ENCODE results near the gene LBX1. TPM values are rescaled to one million over a fixed set of nuclear protein-coding genes. Genes with fewer than 3 reads are reported as not detected.

The LBX1 gene
- total RNA-seq, 1 donor from 2014 or later = not detected

- H3K4me1 ChIP-seq = peaks cover 66% of the 10 kb centered on the region
- intact Hi-C loops (cut with DNase I) = loop anchor here (5.0 kb wide), 1 partner anchor 70 kb away; no protein-coding TSS in a partner anchor
- DNase-seq (ENCODE audit: extremely low spot score in 2 of 2) = no peak
- H3K4me3 ChIP-seq = peak overlapping the region in 1 of 2 donors; percentile 17
- H3K27me3 ChIP-seq = peaks cover 55% of the 10 kb centered on the region
- TF ChIP-seq POLR2A (IDR thresholded peaks at IDR 0.05) (no peak), CTCF (IDR thresholded peaks at IDR 0.05) (no peak), POLR2AphosphoS5 (IDR thresholded peaks at IDR 0.05; ENCODE audit: insufficient read depth in 1 of 2, low read depth in 1 of 2) (no peak)
- no peaks in the 10 kb centered on the region for H3K9me3 ChIP-seq
- H3K27ac ChIP-seq = no peak overlapping the region
- H3K36me3 ChIP-seq = no peaks in the 10 kb centered on the region
Observed at GRCh38 chr10:101221963-101222531, 7.2 kb downstream of the LBX1 start.

- Histone ChIP-seq H3K9me3 (no peaks in the 10 kb centered on the region), H3K27me3 (peaks cover 50% of the 10 kb centered on the region), H3K36me3 (no peaks in the 10 kb centered on the region), H3K4me1 (peaks cover 66% of the 10 kb centered on the region), H3K27ac (no peak overlapping the region), H3K4me3 (no peak overlapping the region)
- intact Hi-C loops (cut with DNase I) = loop anchor here (5.0 kb wide), 1 partner anchor 71 kb away; no protein-coding TSS in a partner anchor
- no peak for DNase-seq (ENCODE audit: extremely low spot score in 2 of 2)
- peak in 1 of 2 donors; percentile 22 for TF ChIP-seq POLR2AphosphoS5 (IDR thresholded peaks at IDR 0.05; ENCODE audit: insufficient read depth in 1 of 2, low read depth in 1 of 2)
- no peak for TF ChIP-seq POLR2A (IDR thresholded peaks at IDR 0.05)
- TF ChIP-seq CTCF (IDR thresholded peaks at IDR 0.05) = no peak
Observed at GRCh38 chr10:101221549-101221948, 7.7 kb downstream of the LBX1 start.

GRCh38 chr10:101219946-101220451, 9.3 kb downstream of the LBX1 start:
- Histone ChIP-seq H3K27ac (no peak overlapping the region), H3K9me3 (no peaks in the 10 kb centered on the region), H3K4me3 (no peak overlapping the region), H3K4me1 (peaks cover 66% of the 10 kb centered on the region), H3K36me3 (no peaks in the 10 kb centered on the region), H3K27me3 (peaks cover 50% of the 10 kb centered on the region)
- no peak for DNase-seq (ENCODE audit: extremely low spot score in 2 of 2)
- intact Hi-C loops (cut with DNase I) = loop anchor here (5.0 kb wide), 2 partner anchors 72 to 347 kb away; no protein-coding TSS in a partner anchor
- TF ChIP-seq POLR2AphosphoS5 (IDR thresholded peaks at IDR 0.05; ENCODE audit: insufficient read depth in 1 of 2, low read depth in 1 of 2) = no peak
- no peak for TF ChIP-seq POLR2A (IDR thresholded peaks at IDR 0.05)
- no peak for TF ChIP-seq CTCF (IDR thresholded peaks at IDR 0.05)

- H3K27me3 ChIP-seq = peaks cover 49% of the 10 kb centered on the region
- intact Hi-C loops (cut with DNase I) = loop anchor here (5.0 kb wide), 1 partner anchor 348 kb away; no protein-coding TSS in a partner anchor
- peaks cover 66% of the 10 kb centered on the region for H3K4me1 ChIP-seq
- no peak overlapping the region for H3K4me3 ChIP-seq
- H3K9me3 ChIP-seq = no peaks in the 10 kb centered on the region
- H3K36me3 ChIP-seq = no peaks in the 10 kb centered on the region
- no peak for DNase-seq (ENCODE audit: extremely low spot score in 2 of 2)
- no peak overlapping the region for H3K27ac ChIP-seq
- TF ChIP-seq CTCF (IDR thresholded peaks at IDR 0.05) (no peak), POLR2AphosphoS5 (IDR thresholded peaks at IDR 0.05; ENCODE audit: insufficient read depth in 1 of 2, low read depth in 1 of 2) (no peak), POLR2A (IDR thresholded peaks at IDR 0.05) (no peak)
Observed at GRCh38 chr10:101219139-101219945, 9.9 kb downstream of the LBX1 start.

All from vagina (tissue), 2 donors.